GM18526 (cell line): ENCODE measurements around the gene SMIM5.

Experiments used
- POLR2A ChIP-seq: IDR thresholded peaks from 3 replicates; pipeline ENCODE4 v1.6.1; 2011; ENCODE audit not compliant: insufficient read length; ENCODE audit errors: extremely low read depth

SMIM5 gene

GRCh38 chr17:75640556-75641119 lies 7.4 kb downstream of the SMIM5 start:
- TF ChIP-seq POLR2A = no peak

- TF ChIP-seq POLR2A = no peak
Measured at GRCh38 chr17:75641343-75641742, 8.1 kb downstream of the SMIM5 start.

- no peak for TF ChIP-seq POLR2A
Measured at GRCh38 chr17:75642182-75642783, 9.0 kb downstream of the SMIM5 start.

DNA sequence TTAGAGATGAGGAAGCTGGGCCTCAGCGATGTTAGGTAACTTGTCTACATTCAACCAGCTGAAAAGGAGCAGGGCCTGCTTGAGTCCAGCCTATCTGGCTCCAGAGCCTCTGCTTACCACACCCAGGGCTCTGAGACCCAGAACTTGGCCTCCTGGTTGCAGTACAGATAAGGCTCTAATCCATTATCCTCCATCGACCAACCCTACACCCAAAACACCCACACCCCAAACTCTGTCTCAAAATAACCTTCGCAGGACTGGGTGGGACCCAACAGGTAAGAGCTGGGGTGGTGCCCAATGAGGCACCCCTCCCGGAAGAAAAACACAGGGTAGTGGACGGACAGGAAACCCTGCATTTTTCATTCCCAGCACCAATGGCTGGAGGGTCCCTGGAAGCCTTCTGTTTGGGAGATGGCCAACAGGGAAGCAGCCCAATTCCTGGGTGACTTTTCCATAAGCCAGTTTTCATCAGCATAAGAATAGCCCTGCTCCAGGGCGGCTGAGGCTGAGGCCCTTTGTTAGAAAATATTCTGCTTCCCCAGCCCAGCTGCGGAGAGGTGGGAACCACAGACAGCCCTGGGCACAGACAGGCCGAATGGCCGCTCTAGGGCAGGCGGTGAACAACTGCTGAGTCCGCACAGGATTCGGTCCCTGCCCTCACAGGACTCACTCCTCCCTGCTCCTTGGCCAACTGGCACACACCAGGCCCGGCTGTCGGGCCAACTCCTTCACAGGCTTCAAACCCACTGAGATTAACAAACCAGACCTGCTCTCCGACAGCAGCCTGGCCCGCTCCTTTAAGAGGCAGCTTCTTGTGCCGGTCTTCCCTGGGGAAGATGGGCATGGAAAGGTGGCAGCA lies 9.8 kb downstream of the SMIM5 start:
- TF ChIP-seq POLR2A = no peak

GRCh38 chr17:75643643-75644017 lies 10.4 kb downstream of the SMIM5 start:
- no peak for TF ChIP-seq POLR2A

GRCh38 chr17:75645501-75645888 lies 12.3 kb downstream of the SMIM5 start:
- no peak for TF ChIP-seq POLR2A

- TF ChIP-seq POLR2A = peak; percentile 57
Measured at GRCh38 chr17:75645889-75646637, 12.8 kb downstream of the SMIM5 start.

- no peak for TF ChIP-seq POLR2A
Measured at GRCh38 chr17:75646638-75646992, 13.4 kb downstream of the SMIM5 start.

- TF ChIP-seq POLR2A = no peak
Measured at GRCh38 chr17:75647061-75647460, 13.8 kb downstream of the SMIM5 start.

GRCh38 chr17:75647921-75648320 lies 14.7 kb downstream of the SMIM5 start:
- no peak for TF ChIP-seq POLR2A

DNA sequence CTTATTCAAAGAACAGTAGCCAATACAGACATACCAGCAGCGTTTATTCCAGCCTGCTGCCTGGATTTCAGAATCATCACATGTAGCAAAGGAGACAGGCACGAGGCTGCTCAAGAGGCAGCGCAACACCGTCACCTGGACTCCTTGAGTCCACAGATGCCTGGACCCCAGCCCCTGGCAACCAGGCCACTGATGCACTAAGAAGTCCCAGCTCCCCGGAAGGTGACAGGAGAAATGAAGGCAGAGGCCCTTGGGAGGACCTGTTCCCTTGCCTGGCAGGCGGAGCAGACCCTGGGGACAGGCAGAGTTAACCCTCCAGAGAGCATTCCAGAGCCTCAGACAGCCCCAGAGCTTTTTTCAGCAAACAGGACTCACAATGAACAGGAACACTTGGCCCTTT lies 16.5 kb downstream of the SMIM5 start:
- TF ChIP-seq POLR2A = no peak

DNA sequence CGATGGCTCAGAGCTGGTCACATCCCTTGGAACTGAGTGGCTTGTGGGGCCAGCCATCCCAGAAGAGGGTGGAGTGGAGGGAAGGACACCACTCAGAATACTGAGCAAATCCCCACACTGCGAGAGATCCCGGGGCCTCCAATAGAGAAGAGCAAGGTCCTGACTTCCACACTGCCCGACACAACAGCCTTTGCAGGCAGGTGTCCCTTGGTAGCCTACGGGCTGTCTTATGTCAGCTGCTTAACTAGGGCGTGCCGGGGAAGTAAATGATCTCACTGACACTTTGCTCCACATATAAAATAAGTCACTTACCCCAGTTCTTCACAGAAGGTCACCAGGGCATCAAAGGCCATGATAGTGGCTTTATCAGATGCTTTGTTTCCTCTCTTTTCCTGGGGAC lies 17.6 kb downstream of the SMIM5 start:
- no peak for TF ChIP-seq POLR2A

DNA sequence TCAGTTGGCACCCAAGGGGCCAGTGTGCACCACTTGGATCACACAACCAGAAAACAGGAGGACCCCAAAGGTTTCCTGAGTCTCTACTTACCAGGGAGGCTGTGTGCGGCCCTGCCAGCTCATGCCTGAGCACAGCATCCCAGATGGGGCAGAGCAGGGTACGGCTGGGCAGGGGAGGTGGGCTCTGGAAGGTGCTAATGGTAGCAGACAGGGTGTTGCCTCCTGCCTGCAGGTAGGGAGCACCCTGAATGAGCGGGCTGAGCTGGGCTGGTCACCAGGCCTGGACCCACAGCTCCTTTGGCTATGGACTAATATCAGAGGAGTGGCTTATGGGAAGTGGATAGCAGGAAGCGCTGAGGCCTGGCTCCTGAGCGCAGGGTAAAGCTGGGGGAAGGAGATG lies 19.1 kb downstream of the SMIM5 start:
- TF ChIP-seq POLR2A = no peak

GRCh38 chr17:75652934-75653549 lies 19.8 kb downstream of the SMIM5 start:
- TF ChIP-seq POLR2A = no peak

- TF ChIP-seq POLR2A = no peak
Measured at GRCh38 chr17:75654176-75654575, 20.9 kb downstream of the SMIM5 start.
